Nephron progenitor cell (in vitro differentiated cells): ENCODE data around the gene RAET1E.

Experiments used
- DNase-seq: peaks from one replicate; pipeline ENCODE4 v3.0.0; 2021
- H3K27ac Mint-ChIP-seq: 2 replicates; pipeline ENCODE4 v1.8.0; 2021; ENCODE audit warnings: mild to moderate bottlenecking, moderate library complexity, mixed read lengths
- H3K27me3 Mint-ChIP-seq: 2 replicates; pipeline ENCODE4 v1.8.0; 2021; ENCODE audit warnings: mild to moderate bottlenecking, low read depth, mixed read lengths; ENCODE audit not compliant: poor library complexity
- H3K36me3 Mint-ChIP-seq: 2 replicates; pipeline ENCODE4 v1.8.0; 2021; ENCODE audit warnings: low read depth, mixed read lengths
- H3K4me1 Mint-ChIP-seq: 2 replicates; pipeline ENCODE4 v1.8.0; 2021; ENCODE audit warnings: mixed read lengths
- H3K4me3 Mint-ChIP-seq: 2 replicates; pipeline ENCODE4 v1.8.0; 2021; ENCODE audit warnings: mild to moderate bottlenecking, moderate library complexity, mixed read lengths
- H3K9me3 Mint-ChIP-seq: 2 replicates; pipeline ENCODE4 v1.8.0; 2021; ENCODE audit warnings: mild to moderate bottlenecking, moderate library complexity, mixed read lengths
- TF ChIP-seq, protein P1 (sequence below): fragments of 200-600 bp; sonication (generic); IDR thresholded peaks from 2 replicates; pipeline ENCODE4 v1.5.0; 2021; ENCODE audit warnings: antibody characterized with exemption

RAET1E gene

GRCh38 chr6:149935668-149936067, 37.8 kb upstream of the RAET1E start:
- H3K27ac Mint-ChIP-seq, result no peak overlapping the region
- H3K36me3 Mint-ChIP-seq, result no peaks in the 10 kb centered on the region
- H3K4me1 Mint-ChIP-seq, result peaks cover 7% of the 10 kb centered on the region
- no peak for DNase-seq
- H3K4me3 Mint-ChIP-seq, result no peak overlapping the region
- H3K27me3 Mint-ChIP-seq, result peaks cover 100% of the 10 kb centered on the region
- H3K9me3 Mint-ChIP-seq, result peaks cover under 1% of the 10 kb centered on the region
- TF ChIP-seq, protein P1, sequence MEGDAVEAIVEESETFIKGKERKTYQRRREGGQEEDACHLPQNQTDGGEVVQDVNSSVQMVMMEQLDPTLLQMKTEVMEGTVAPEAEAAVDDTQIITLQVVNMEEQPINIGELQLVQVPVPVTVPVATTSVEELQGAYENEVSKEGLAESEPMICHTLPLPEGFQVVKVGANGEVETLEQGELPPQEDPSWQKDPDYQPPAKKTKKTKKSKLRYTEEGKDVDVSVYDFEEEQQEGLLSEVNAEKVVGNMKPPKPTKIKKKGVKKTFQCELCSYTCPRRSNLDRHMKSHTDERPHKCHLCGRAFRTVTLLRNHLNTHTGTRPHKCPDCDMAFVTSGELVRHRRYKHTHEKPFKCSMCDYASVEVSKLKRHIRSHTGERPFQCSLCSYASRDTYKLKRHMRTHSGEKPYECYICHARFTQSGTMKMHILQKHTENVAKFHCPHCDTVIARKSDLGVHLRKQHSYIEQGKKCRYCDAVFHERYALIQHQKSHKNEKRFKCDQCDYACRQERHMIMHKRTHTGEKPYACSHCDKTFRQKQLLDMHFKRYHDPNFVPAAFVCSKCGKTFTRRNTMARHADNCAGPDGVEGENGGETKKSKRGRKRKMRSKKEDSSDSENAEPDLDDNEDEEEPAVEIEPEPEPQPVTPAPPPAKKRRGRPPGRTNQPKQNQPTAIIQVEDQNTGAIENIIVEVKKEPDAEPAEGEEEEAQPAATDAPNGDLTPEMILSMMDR, result no peak

DNA sequence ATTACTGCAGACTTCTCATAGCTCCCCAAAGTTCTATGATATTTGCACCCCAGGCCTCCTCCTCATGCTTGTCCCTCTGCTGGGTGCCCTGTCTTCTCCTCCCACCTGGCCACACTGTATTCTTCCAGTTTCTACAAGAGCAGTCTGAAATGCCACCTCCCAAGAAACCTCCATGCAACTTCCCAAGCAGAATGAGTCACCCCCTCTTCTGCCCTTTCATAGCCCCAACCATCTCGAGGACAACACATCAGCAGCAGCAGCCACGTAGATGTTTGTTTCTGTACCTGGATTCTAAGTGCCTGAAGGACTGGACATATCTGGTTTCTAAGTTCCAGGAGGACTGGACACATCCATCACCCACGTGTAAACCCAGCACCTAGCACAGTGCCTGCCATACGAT, 37.3 kb upstream of the RAET1E start:
- Mint-ChIP-seq H3K36me3 (no peaks in the 10 kb centered on the region), H3K4me1 (peaks cover 7% of the 10 kb centered on the region), H3K4me3 (no peak overlapping the region), H3K9me3 (peaks cover 4% of the 10 kb centered on the region), H3K27ac (no peak overlapping the region), H3K27me3 (peaks cover 100% of the 10 kb centered on the region)
- TF ChIP-seq, protein P1, result no peak
- DNase-seq, result no peak

- H3K4me3 Mint-ChIP-seq, result no peak overlapping the region
These were observed 36.6 kb upstream of the RAET1E start for GRCh38 chr6:149934249-149935156.

GRCh38 chr6:149933461-149933860, 35.5 kb upstream of the RAET1E start:
- Mint-ChIP-seq H3K4me3 (no peak overlapping the region), H3K27ac (no peak overlapping the region), H3K27me3 (peaks cover 100% of the 10 kb centered on the region), H3K9me3 (peaks cover 11% of the 10 kb centered on the region), H3K36me3 (no peaks in the 10 kb centered on the region), H3K4me1 (no peaks in the 10 kb centered on the region)
- TF ChIP-seq, protein P1, result no peak
- no peak for DNase-seq

More at GRCh38 chr6:149934249-149935156, 36.6 kb upstream of the RAET1E start:
- peaks cover 7% of the 10 kb centered on the region for H3K9me3 Mint-ChIP-seq
- TF ChIP-seq, protein P1, result peak; percentile 68
- peaks cover 7% of the 10 kb centered on the region for H3K4me1 Mint-ChIP-seq
- peaks cover 100% of the 10 kb centered on the region for H3K27me3 Mint-ChIP-seq
- H3K27ac Mint-ChIP-seq, result no peak overlapping the region
- no peaks in the 10 kb centered on the region for H3K36me3 Mint-ChIP-seq
- peak; percentile 74 for DNase-seq

DNA sequence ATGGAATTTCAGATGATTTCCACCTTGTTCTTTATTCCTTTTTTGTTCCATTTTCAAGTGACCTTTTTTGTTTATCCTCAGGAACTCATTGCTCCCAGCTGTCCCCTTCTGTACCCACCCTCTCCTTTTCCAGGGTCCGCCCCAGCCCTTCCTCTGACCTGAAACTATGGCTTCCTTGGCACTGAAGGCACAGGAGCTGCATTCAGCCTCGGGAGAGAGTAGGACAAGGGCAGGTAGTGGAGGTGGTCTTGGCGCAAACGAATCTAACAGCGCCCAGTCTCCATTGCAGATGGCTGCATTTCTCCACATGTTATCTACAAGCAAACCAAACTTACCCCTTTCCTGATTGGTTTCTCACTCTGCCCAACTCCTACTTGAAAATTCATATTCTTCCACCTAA, 35.1 kb upstream of the RAET1E start:
- peaks cover 100% of the 10 kb centered on the region for H3K27me3 Mint-ChIP-seq
- peaks cover 13% of the 10 kb centered on the region for H3K9me3 Mint-ChIP-seq
- no peaks in the 10 kb centered on the region for H3K4me1 Mint-ChIP-seq
- H3K4me3 Mint-ChIP-seq, result no peak overlapping the region
- no peak for DNase-seq
- H3K27ac Mint-ChIP-seq, result no peak overlapping the region
- TF ChIP-seq, protein P1, result no peak
- no peaks in the 10 kb centered on the region for H3K36me3 Mint-ChIP-seq

DNA sequence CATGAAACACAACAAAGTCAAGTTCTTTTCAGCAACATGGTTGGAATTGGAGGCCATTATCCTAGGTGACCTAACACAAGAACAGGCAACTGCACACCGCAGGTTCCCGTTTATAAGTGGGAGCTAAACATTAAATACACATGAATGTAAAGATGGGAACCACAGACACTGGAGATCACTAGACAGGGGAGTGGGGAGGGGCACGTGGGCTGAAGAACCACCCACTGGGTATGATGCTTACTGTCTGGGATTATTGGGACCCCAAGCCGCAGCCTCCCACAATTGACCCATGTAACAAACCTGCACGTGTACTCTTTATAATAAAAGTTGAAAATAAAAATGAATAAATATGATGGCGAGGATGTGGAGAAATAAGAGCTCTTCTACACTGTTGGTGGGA, 33.6 kb upstream of the RAET1E start:
- DNase-seq, result no peak
- Mint-ChIP-seq H3K4me3 (no peak overlapping the region), H3K9me3 (peaks cover 18% of the 10 kb centered on the region), H3K27ac (no peak overlapping the region), H3K4me1 (no peaks in the 10 kb centered on the region), H3K36me3 (no peaks in the 10 kb centered on the region), H3K27me3 (peaks cover 97% of the 10 kb centered on the region)
- TF ChIP-seq, protein P1, result no peak
